HG03571 (cell line): ENCODE data around the gene VPS9D1.

ENCODE experiments used
- ATAC-seq: cut with Tn5 transposase; IDR thresholded peaks from one replicate; pipeline ENCODE4 v1.9.1; 2021; ENCODE audit not compliant: unreplicated experiment

VPS9D1 gene

DNA sequence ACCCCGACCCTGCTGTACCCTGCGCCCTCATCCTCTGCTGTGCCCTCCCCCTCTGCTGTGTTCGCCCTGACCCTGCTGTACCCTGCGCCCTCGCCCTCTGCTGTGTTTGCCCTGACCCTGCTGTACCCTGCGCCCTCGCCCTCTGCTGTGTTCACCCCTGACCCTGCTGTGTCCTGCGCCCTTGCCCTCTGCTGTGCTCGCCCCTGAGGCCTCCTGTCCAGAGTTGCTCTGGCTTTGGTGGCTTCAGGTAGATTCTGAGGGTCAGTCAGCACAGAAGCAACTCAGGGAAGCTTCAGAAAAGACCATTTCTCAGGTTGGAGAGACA, 12.2 kb upstream of the VPS9D1 start:
- ATAC-seq = no peak

DNA sequence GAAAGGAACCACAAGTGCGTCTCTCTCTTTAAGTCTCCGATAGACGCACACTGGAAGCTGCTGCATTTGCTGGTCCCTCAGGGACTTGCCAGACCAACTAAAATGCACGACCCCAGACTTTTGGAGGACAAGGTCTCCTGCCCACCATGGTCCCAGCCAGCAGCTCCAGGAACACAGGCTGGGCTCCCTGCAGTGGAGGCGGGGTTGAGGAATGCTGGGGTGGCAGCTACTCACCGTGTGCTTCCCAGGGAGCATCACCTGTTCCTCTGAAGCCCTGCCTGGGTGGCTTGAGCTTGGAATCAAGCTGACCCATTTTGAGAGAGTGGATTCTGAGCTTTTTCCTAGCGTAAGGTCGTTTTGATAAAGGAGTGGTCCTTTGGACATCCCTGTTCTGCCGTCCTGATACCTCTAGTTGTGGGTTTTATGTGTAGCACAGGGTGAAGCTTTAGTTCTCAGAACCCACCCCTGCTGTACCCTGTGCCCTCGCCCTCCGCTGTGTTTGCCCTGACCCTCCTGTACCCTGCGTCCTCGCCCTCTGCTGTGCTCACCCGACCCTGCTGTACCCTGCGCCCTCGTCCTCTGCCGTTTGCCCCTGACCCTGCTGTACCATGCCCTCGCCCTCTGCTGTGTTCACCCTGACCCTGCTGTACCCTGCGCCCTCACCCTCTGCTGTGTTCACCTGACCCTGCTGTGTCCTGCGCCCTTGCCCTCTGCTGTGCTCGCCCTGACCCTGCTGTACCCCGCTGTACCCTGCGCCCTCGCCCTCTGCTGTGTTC, 11.6 kb upstream of the VPS9D1 start:
- no peak for ATAC-seq

- no peak for ATAC-seq
These were observed 10.0 kb upstream of the VPS9D1 start for GRCh38 chr16:89730610-89731234.

GRCh38 chr16:89729863-89730593, 9.3 kb upstream of the VPS9D1 start:
- ATAC-seq = no peak

- ATAC-seq = no peak
These were observed 8.6 kb upstream of the VPS9D1 start for GRCh38 chr16:89729293-89729692.

DNA sequence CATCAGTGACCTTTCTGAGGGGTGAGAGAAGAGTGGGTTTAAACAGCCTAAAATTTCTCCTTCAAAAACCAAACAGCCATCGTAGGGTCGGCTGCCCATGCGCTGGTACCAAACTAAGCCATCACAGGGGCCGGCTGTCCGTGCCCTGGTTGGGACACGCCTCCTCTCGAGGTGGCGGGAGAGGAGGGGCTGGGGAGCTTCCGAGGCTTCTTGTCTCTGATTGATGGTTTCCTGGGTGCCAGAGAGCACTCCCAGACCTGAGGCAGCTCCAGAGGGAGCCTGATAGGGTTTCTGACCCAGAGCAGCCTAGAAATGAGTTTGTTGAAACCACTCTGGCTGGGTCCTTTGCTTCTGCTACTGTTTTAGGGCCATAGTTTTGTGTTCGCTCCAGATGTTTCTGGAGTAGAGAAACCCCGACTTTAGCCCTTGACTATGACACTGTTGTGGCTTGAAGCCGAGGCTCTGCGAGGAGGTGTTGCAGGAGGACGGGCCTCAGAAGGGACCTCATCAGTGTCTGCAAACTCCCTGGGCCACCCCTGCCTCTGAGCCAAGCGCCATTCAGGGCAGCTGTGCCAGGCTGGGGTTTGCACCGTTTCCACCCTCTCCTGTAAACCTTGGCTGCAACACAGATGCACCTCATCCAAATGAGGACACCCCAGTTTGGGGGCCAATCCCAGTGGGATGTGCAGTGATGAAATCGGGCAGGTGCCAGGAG, 6.9 kb upstream of the VPS9D1 start:
- no peak for ATAC-seq

- ATAC-seq = no peak
These were observed 2.9 kb upstream of the VPS9D1 start for GRCh38 chr16:89723279-89724250.

DNA sequence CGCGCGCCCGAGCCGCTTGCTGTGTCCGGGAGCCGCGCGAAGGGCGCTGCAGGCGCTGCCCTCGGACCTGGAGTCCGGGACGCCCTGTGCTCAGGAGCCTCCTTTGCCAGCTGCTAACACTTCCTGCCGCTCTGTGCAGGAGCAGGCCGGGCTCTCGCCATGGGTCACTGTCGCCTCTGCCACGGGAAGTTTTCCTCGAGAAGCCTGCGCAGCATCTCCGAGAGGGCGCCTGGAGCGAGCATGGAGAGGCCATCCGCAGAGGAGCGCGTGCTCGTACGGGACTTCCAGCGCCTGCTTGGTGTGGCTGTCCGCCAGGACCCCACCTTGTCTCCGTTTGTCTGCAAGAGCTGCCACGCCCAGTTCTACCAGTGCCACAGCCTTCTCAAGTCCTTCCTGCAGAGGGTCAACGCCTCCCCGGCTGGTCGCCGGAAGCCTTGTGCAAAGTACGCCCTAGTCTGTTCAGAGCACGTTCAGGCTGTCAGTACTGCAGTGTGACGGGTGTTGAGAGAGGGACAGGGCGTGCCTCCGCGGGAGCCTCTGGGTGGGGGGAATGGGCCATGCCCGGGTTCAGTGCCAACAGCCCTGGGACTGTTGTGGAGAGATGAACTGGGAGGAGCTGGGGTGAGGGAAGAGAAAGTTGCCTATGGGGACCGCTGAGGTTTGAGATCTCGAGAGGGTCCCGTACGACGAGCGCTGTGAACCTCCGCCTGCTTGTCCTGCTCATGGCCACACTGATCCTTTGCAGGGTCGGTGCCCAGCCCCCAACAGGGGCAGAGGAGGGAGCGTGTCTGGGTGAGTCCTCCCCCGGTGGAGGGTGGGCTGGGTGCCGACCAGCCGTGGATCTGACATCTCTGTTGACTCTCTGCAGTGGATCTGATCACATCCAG, 1.9 kb upstream of the VPS9D1 start:
- no peak for ATAC-seq

DNA sequence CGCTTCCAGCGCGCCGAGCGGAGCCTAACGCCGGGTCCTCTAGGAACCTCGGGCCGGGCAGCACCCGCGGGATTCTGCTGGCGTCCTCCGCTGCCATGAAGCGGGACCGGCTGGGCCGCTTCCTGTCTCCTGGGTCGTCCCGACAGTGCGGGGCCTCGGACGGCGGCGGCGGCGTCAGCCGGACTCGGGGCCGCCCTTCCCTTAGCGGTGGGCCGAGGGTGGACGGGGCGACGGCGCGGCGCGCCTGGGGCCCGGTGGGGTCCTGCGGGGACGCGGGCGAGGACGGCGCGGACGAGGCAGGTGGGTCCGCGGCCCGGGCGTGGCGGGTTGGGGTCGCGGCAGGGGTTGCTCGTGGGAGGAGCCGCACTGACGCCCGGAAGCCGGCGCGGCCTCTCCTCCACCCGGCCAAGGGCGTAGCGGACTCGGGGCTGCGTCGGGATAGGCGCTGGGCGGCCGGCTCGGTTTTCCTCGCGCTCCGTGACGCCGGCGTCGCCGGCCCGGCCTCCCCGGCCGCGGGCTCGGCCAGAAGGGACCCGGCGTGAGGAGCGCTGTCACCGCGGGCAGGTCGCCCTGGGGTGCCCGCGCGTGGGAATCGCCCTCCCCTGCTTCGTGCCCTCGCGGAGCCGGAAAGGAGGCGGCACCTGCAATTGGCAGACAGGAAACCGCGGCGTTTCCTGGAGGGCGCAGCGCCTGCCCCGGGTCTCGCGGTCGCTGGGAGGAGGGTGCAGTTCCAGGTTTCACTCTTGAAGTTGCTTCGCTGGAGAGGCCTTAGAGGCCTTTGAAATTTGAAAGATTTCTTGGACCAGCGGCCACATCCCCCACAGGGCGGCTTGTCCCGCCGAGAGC, 1.1 kb upstream of the VPS9D1 start:
- no peak for ATAC-seq

- ATAC-seq = no peak
These were observed 216 bp downstream of the VPS9D1 start for GRCh38 chr16:89720551-89720812.

GRCh38 chr16:89717688-89718505, 2.8 kb downstream of the VPS9D1 start:
- ATAC-seq = no peak

GRCh38 chr16:89716916-89717687, 3.6 kb downstream of the VPS9D1 start:
- ATAC-seq = no peak

- no peak for ATAC-seq
These were observed 4.2 kb downstream of the VPS9D1 start for GRCh38 chr16:89716493-89716892.

GRCh38 chr16:89712274-89712781, 8.4 kb downstream of the VPS9D1 start:
- no peak for ATAC-seq

- ATAC-seq = no peak
These were observed 9.0 kb downstream of the VPS9D1 start for GRCh38 chr16:89711601-89712273.
